ENCODE measurements around the gene OCA2.

- no peak for TF ChIP-seq CTCF (IDR thresholded peaks at IDR 0.05; ENCODE audit: low read length)
- no peak for TF ChIP-seq EZH2 (IDR thresholded peaks at IDR 0.05; ENCODE audit: borderline replicate concordance, low read length)
Observed at GRCh38 chr15:27806396-27806795, 292.7 kb downstream of the OCA2 start.
